ENCODE measurements around the gene THAP7. TPM values are rescaled to one million over a fixed set of nuclear protein-coding genes. Genes with fewer than 3 reads are reported as not detected.

Gene THAP7
- total and polyA plus RNA-seq, 3 donors from 2014 or later: 60.6 to 96.5 (median 75.8) TPM

GRCh38 chr22:20980523-20980922 is 21.4 kb downstream of the THAP7 start:
- intact Hi-C loops (cut with DNase I; ENCODE audit: low total_unique reads): no loop called here

GRCh38 chr22:20979940-20980453 is 21.9 kb downstream of the THAP7 start:
- TF ChIP-seq POLR2A (IDR thresholded peaks at IDR 0.05) (no peak), CTCF (IDR thresholded peaks at IDR 0.05) (no peak)
- no peak overlapping the region for H3K4me3 ChIP-seq
- H3K36me3 ChIP-seq (ENCODE audit: low read depth, missing control alignments): no peaks in the 10 kb centered on the region
- H3K4me1 ChIP-seq: peaks cover 21% of the 10 kb centered on the region
- no peaks in the 10 kb centered on the region for H3K9me3 ChIP-seq
- intact Hi-C loops (cut with DNase I; ENCODE audit: low total_unique reads): no loop called here
- no peak overlapping the region for H3K27ac ChIP-seq
- DNase-seq: no peak
- no peaks in the 10 kb centered on the region for H3K27me3 ChIP-seq
- WGBS, 2 donors: 35 to 60% methylated on average over 1 to 13 of the region's 13 CpGs

More at GRCh38 chr22:20980523-20980922, 21.4 kb downstream of the THAP7 start:
- Histone ChIP-seq H3K9me3 (no peaks in the 10 kb centered on the region), H3K27me3 (no peaks in the 10 kb centered on the region), H3K27ac (no peak overlapping the region), H3K36me3 (ENCODE audit: low read depth, missing control alignments) (no peaks in the 10 kb centered on the region), H3K4me1 (peaks cover 21% of the 10 kb centered on the region), H3K4me3 (no peak overlapping the region)
- 71 to 74% methylated on average over 4 of the region's 4 CpGs for WGBS, 2 donors
- no peak for DNase-seq
- TF ChIP-seq CTCF (IDR thresholded peaks at IDR 0.05) (no peak), POLR2A (IDR thresholded peaks at IDR 0.05) (no peak)

GRCh38 chr22:20979243-20979809 is 22.6 kb downstream of the THAP7 start:
- TF ChIP-seq POLR2A (IDR thresholded peaks at IDR 0.05) (no peak), CTCF (IDR thresholded peaks at IDR 0.05) (no peak)
- Histone ChIP-seq H3K27ac (no peak overlapping the region), H3K27me3 (no peaks in the 10 kb centered on the region), H3K4me3 (peak overlapping the region in 1 of 2 donors; percentile 1), H3K9me3 (no peaks in the 10 kb centered on the region), H3K36me3 (ENCODE audit: low read depth, missing control alignments) (no peaks in the 10 kb centered on the region), H3K4me1 (peaks cover 21% of the 10 kb centered on the region)
- 5 to 15% methylated on average over 23 to 39 of the region's 39 CpGs for WGBS, 2 donors
- intact Hi-C loops (cut with DNase I; ENCODE audit: low total_unique reads): no loop called here
- peak; percentile 69 for DNase-seq

- H3K27ac ChIP-seq: no peak overlapping the region
- no peaks in the 10 kb centered on the region for H3K36me3 ChIP-seq (ENCODE audit: low read depth, missing control alignments)
- H3K4me3 ChIP-seq: no peak overlapping the region
- intact Hi-C loops (cut with DNase I; ENCODE audit: low total_unique reads): no loop called here
- H3K9me3 ChIP-seq: no peaks in the 10 kb centered on the region
- no peak for DNase-seq
- TF ChIP-seq CTCF (IDR thresholded peaks at IDR 0.05) (no peak), POLR2A (IDR thresholded peaks at IDR 0.05) (no peak)
- WGBS, 2 donors: 81 to 87% methylated on average over 2 of the region's 2 CpGs
- H3K4me1 ChIP-seq: peaks cover 21% of the 10 kb centered on the region
- H3K27me3 ChIP-seq: no peaks in the 10 kb centered on the region
Measured at GRCh38 chr22:20978419-20978818, 23.5 kb downstream of the THAP7 start.
